Activated CD4-positive, alpha-beta T cell treated with anti-CD3 and anti-CD28 coated beads, Interleukin-2, amount 10 ng/mL, durations not matched to agents 7 days and 5 days (primary cell): Measurements from ENCODE around the gene TMC2. TPM values are rescaled to one million over a fixed set of nuclear protein-coding genes. Genes with fewer than 3 reads are reported as not detected.

Experiments used
- CTCF ChIA-PET: fragments of 350-600 bp; sonication (Branson Sonifier 250); formaldehyde crosslinking; loops from one replicate; lab custom pipeline; 2021; ENCODE audit warnings: antibody characterized with exemption; lab: Charles Lee
- POLR2A ChIA-PET: fragments of 350-600 bp; sonication (Branson Sonifier 250); formaldehyde crosslinking; loops from one replicate; lab custom pipeline; 2021; ENCODE audit warnings: antibody characterized with exemption; lab: Charles Lee
- DNase-seq: peaks from one replicate; pipeline ENCODE4 v3.0.0-alpha.2; 2020
- H3K27ac Mint-ChIP-seq: one replicate; pipeline ENCODE4 v1.8.0; 2021; ENCODE audit warnings: mild to moderate bottlenecking, moderate library complexity, mixed read lengths
- H3K27me3 Mint-ChIP-seq: one replicate; pipeline ENCODE4 v1.8.0; 2021; ENCODE audit warnings: mixed read lengths
- H3K36me3 Mint-ChIP-seq: one replicate; pipeline ENCODE4 v1.8.0; 2021; ENCODE audit warnings: low read depth, mixed read lengths
- H3K4me1 Mint-ChIP-seq: one replicate; pipeline ENCODE4 v1.8.0; 2021; ENCODE audit warnings: mixed read lengths
- H3K4me3 Mint-ChIP-seq: one replicate; pipeline ENCODE4 v1.8.0; 2021; ENCODE audit warnings: mild to moderate bottlenecking, moderate library complexity, mixed read lengths
- H3K9me3 Mint-ChIP-seq: one replicate; pipeline ENCODE4 v1.8.0; 2021; ENCODE audit warnings: mixed read lengths
- total RNA-seq, 2 experiments: library from RNA; stranded (reverse); gene quantifications; one replicate each; pipeline ENCODE4 v1.2.3, GENCODE V29; 2021

TMC2 gene
- total RNA-seq, 2 experiments from 2014 or later: not detected

- POLR2A ChIA-PET: no interaction called here
- CTCF ChIA-PET: no interaction called here
- Mint-ChIP-seq H3K9me3 (no peaks in the 10 kb centered on the region), H3K4me3 (no peak overlapping the region), H3K4me1 (peaks cover 8% of the 10 kb centered on the region), H3K27me3 (peaks cover 7% of the 10 kb centered on the region), H3K27ac (no peak overlapping the region), H3K36me3 (no peaks in the 10 kb centered on the region)
- DNase-seq: no peak
Measured at GRCh38 chr20:2533118-2533517, 3.3 kb upstream of the TMC2 start.

GRCh38 chr20:2535711-2536559 is 438 bp upstream of the TMC2 start:
- no peak overlapping the region for H3K27ac Mint-ChIP-seq
- ChIA-PET CTCF (no interaction called here), POLR2A (no interaction called here)
- no peak overlapping the region for H3K4me3 Mint-ChIP-seq
- no peaks in the 10 kb centered on the region for H3K4me1 Mint-ChIP-seq
- peaks cover 19% of the 10 kb centered on the region for H3K27me3 Mint-ChIP-seq
- DNase-seq: no peak
- H3K9me3 Mint-ChIP-seq: no peaks in the 10 kb centered on the region
- no peaks in the 10 kb centered on the region for H3K36me3 Mint-ChIP-seq

- no peaks in the 10 kb centered on the region for H3K4me1 Mint-ChIP-seq
- CTCF ChIA-PET: no interaction called here
- H3K4me3 Mint-ChIP-seq: no peak overlapping the region
- no peak for DNase-seq
- POLR2A ChIA-PET: no interaction called here
- no peak overlapping the region for H3K27ac Mint-ChIP-seq
- H3K27me3 Mint-ChIP-seq: peaks cover 23% of the 10 kb centered on the region
- H3K9me3 Mint-ChIP-seq: no peaks in the 10 kb centered on the region
- no peaks in the 10 kb centered on the region for H3K36me3 Mint-ChIP-seq
Measured at GRCh38 chr20:2537101-2537500, 728 bp downstream of the TMC2 start.

- POLR2A ChIA-PET: no interaction called here
- CTCF ChIA-PET: interaction anchor here (0.6 kb wide), 1 partner anchor 15 kb away, joined by 5 read pairs; no protein-coding TSS in a partner anchor
Measured at GRCh38 chr20:2538356-2538755, 2.0 kb downstream of the TMC2 start.

GRCh38 chr20:2538931-2539720 is 2.8 kb downstream of the TMC2 start:
- no peaks in the 10 kb centered on the region for H3K36me3 Mint-ChIP-seq
- no peak overlapping the region for H3K27ac Mint-ChIP-seq
- H3K4me3 Mint-ChIP-seq: no peak overlapping the region
- peaks cover 24% of the 10 kb centered on the region for H3K27me3 Mint-ChIP-seq
- ChIA-PET CTCF (interaction anchor here (0.9 to 1.0 kb wide), 2 partner anchors 17 to 98 kb away, joined by 3 to 4 read pairs; no protein-coding TSS in a partner anchor), POLR2A (no interaction called here)
- H3K9me3 Mint-ChIP-seq: no peaks in the 10 kb centered on the region
- no peak for DNase-seq
- no peaks in the 10 kb centered on the region for H3K4me1 Mint-ChIP-seq

More at GRCh38 chr20:2538356-2538755, 2.0 kb downstream of the TMC2 start:
- Mint-ChIP-seq H3K4me3 (no peak overlapping the region), H3K36me3 (no peaks in the 10 kb centered on the region), H3K27ac (no peak overlapping the region), H3K27me3 (peaks cover 22% of the 10 kb centered on the region), H3K9me3 (no peaks in the 10 kb centered on the region), H3K4me1 (no peaks in the 10 kb centered on the region)
- no peak for DNase-seq

GRCh38 chr20:2541940-2542339 is 5.6 kb downstream of the TMC2 start:
- Mint-ChIP-seq H3K27me3 (peaks cover 46% of the 10 kb centered on the region), H3K36me3 (no peaks in the 10 kb centered on the region), H3K4me3 (no peak overlapping the region), H3K9me3 (no peaks in the 10 kb centered on the region), H3K27ac (no peak overlapping the region), H3K4me1 (no peaks in the 10 kb centered on the region)
- ChIA-PET CTCF (interaction anchor here (0.7 kb wide), 1 partner anchor 13 kb away, joined by 4 read pairs; no protein-coding TSS in a partner anchor), POLR2A (interaction anchor here (0.6 kb wide), 1 partner anchor 22 kb away, joined by 10 read pairs; no protein-coding TSS in a partner anchor)
- DNase-seq: no peak

GRCh38 chr20:2542361-2542760 is 6.0 kb downstream of the TMC2 start:
- ChIA-PET POLR2A (interaction anchor here (0.6 kb wide), 1 partner anchor 23 kb away, joined by 10 read pairs; no protein-coding TSS in a partner anchor), CTCF (interaction anchor here (0.7 kb wide), 1 partner anchor 14 kb away, joined by 4 read pairs; no protein-coding TSS in a partner anchor)
- Mint-ChIP-seq H3K36me3 (no peaks in the 10 kb centered on the region), H3K4me1 (no peaks in the 10 kb centered on the region), H3K4me3 (no peak overlapping the region), H3K27me3 (peaks cover 50% of the 10 kb centered on the region), H3K9me3 (no peaks in the 10 kb centered on the region), H3K27ac (no peak overlapping the region)
- no peak for DNase-seq

- Mint-ChIP-seq H3K9me3 (no peaks in the 10 kb centered on the region), H3K4me3 (no peak overlapping the region), H3K27ac (no peak overlapping the region), H3K4me1 (no peaks in the 10 kb centered on the region), H3K27me3 (peaks cover 51% of the 10 kb centered on the region), H3K36me3 (no peaks in the 10 kb centered on the region)
- ChIA-PET POLR2A (no interaction called here), CTCF (no interaction called here)
- DNase-seq: no peak
Measured at GRCh38 chr20:2544211-2544610, 7.8 kb downstream of the TMC2 start.

GRCh38 chr20:2545594-2545993 is 9.2 kb downstream of the TMC2 start:
- Mint-ChIP-seq H3K9me3 (no peaks in the 10 kb centered on the region), H3K27ac (no peak overlapping the region), H3K36me3 (no peaks in the 10 kb centered on the region), H3K4me3 (no peak overlapping the region), H3K27me3 (peaks cover 53% of the 10 kb centered on the region), H3K4me1 (no peaks in the 10 kb centered on the region)
- no peak for DNase-seq
- ChIA-PET POLR2A (no interaction called here), CTCF (no interaction called here)

GRCh38 chr20:2557873-2558580 is 21.7 kb downstream of the TMC2 start:
- no peaks in the 10 kb centered on the region for H3K36me3 Mint-ChIP-seq
- no peak overlapping the region for H3K27ac Mint-ChIP-seq
- peaks cover 2% of the 10 kb centered on the region for H3K4me1 Mint-ChIP-seq
- CTCF ChIA-PET: no interaction called here
- H3K4me3 Mint-ChIP-seq: no peak overlapping the region
- H3K9me3 Mint-ChIP-seq: no peaks in the 10 kb centered on the region
- POLR2A ChIA-PET: no interaction called here
- peaks cover 59% of the 10 kb centered on the region for H3K27me3 Mint-ChIP-seq
- DNase-seq: no peak

- no peak overlapping the region for H3K27ac Mint-ChIP-seq
- H3K9me3 Mint-ChIP-seq: no peaks in the 10 kb centered on the region
- H3K4me3 Mint-ChIP-seq: no peak overlapping the region
- no peak for DNase-seq
- ChIA-PET POLR2A (no interaction called here), CTCF (no interaction called here)
- no peaks in the 10 kb centered on the region for H3K36me3 Mint-ChIP-seq
- peaks cover 54% of the 10 kb centered on the region for H3K27me3 Mint-ChIP-seq
- peaks cover 2% of the 10 kb centered on the region for H3K4me1 Mint-ChIP-seq
Measured at GRCh38 chr20:2558581-2559278, 22.4 kb downstream of the TMC2 start.

- Mint-ChIP-seq H3K27me3 (peaks cover 51% of the 10 kb centered on the region), H3K36me3 (no peaks in the 10 kb centered on the region), H3K27ac (no peak overlapping the region), H3K9me3 (no peaks in the 10 kb centered on the region), H3K4me3 (no peak overlapping the region), H3K4me1 (peaks cover 2% of the 10 kb centered on the region)
- no peak for DNase-seq
- CTCF ChIA-PET: no interaction called here
- POLR2A ChIA-PET: no interaction called here
Measured at GRCh38 chr20:2559279-2559626, 22.9 kb downstream of the TMC2 start.
